Loucy (cell line): ENCODE results near the gene PIP4K2C.

Experiments used
- CTCF ChIP-seq: fragments of 200-600 bp; sonication (generic); conservative IDR thresholded peaks from 2 replicates; pipeline ENCODE4 v1.5.1; 2014; ENCODE audit warnings: mild to moderate bottlenecking, antibody characterized with exemption, low read length
- EZH2phosphoT487 ChIP-seq: fragments of 200-600 bp; IDR thresholded peaks from 2 replicates; pipeline ENCODE4 v1.6.1; 2018; ENCODE audit warnings: antibody characterized with exemption, mild to moderate bottlenecking, moderate library complexity, borderline replicate concordance

GRCh38 chr12:57618966-57619433 lies 28.0 kb downstream of the PIP4K2C start:
- TF ChIP-seq EZH2phosphoT487 = no peak
- no peak for TF ChIP-seq CTCF
